Stimulated activated CD8-positive, alpha-beta memory T cell treated with anti-CD3 and anti-CD28 coated beads, Interleukin-7, amount 100 ng/mL, for 48 hours (primary cell): ENCODE measurements around the gene ATCAY.
"Not testable (repeated sequence)": the region's sequence is repeated elsewhere in the genome, so short reads cannot be mapped to it uniquely, and the experiment has no call there.

Experiments used
- DNase-seq, 2 donors: peaks; one replicate each; pipeline ENCODE4 v3.0.0-alpha.2; 2020; ENCODE audit warnings: low read depth in 1 of 2; ENCODE audit errors: extremely low read depth in 1 of 2

Gene ATCAY

GRCh38 chr19:3852614-3853254 is 27.8 kb upstream of the ATCAY start:
- DNase-seq, result no peak

- no peak for DNase-seq
Measured at GRCh38 chr19:3855320-3855719, 25.2 kb upstream of the ATCAY start.

DNA sequence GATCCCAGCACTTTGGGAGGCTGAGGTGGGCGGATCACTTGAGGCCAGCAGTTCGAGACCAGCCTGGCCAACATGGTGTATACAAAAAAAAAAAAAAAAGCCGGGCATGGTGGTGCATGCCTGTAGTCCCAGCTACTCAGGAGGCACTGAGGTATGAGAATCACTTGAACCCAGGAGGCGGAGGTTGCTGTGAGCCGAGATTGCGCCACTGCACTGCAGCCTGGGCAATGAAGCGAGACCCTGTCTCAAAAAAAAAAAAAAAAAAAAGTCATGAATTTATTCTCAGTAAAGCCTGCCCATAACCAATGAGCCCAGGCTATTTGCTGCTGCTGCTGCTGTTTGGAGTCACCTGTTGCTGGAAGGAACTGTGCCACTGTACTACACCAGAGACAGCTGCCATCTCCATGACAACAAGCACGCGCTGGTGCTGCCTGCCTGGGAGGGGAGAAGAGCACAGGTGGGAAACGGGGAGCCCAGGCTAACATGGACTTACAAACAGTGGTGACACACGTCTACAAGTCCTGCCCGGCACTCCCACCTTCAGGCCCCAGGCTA is 23.0 kb upstream of the ATCAY start:
- DNase-seq, result no peak

DNA sequence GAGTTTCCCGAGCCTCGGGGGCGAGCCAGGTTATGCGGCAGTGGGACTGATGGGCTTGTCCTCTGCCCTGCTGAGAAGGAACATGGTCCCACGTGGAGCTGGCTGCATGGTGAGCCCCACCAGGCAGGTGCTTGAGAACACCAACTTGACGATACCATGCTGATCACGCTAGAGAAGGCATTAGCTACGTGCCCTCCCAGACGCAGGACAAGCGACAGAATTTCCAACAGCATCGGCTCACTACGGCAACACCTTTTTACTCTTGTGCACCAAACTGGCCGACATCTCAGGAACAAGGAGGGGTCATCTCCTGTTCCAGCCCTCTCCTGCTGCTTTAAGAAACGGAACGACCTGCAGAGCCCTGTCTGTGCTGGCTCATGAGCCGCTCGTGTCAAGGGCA is 20.0 kb upstream of the ATCAY start:
- DNase-seq, result no peak

- DNase-seq, result no peak
Measured at GRCh38 chr19:3862826-3863500, 17.5 kb upstream of the ATCAY start.

DNA sequence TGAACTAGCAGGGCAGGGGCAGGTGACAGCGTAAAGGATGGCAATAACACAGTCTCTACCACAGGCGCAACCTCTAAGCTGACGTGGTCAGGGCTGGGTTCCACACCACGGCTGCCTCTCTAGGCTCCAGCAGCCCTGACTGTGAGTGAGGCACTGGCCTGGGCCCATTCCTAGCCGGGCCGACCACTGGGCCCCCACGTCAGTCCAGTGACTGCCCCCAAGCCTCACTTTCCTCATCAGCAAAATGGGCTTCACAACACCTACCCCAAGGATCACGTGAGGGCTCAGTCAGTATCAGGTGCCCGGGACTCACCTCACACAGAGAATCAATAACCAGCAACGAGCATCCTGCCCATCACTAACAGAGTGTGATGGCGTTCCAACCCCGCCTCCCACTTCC is 16.8 kb upstream of the ATCAY start:
- DNase-seq, result no peak

- DNase-seq, result no peak
Measured at GRCh38 chr19:3866910-3867638, 13.4 kb upstream of the ATCAY start.

DNA sequence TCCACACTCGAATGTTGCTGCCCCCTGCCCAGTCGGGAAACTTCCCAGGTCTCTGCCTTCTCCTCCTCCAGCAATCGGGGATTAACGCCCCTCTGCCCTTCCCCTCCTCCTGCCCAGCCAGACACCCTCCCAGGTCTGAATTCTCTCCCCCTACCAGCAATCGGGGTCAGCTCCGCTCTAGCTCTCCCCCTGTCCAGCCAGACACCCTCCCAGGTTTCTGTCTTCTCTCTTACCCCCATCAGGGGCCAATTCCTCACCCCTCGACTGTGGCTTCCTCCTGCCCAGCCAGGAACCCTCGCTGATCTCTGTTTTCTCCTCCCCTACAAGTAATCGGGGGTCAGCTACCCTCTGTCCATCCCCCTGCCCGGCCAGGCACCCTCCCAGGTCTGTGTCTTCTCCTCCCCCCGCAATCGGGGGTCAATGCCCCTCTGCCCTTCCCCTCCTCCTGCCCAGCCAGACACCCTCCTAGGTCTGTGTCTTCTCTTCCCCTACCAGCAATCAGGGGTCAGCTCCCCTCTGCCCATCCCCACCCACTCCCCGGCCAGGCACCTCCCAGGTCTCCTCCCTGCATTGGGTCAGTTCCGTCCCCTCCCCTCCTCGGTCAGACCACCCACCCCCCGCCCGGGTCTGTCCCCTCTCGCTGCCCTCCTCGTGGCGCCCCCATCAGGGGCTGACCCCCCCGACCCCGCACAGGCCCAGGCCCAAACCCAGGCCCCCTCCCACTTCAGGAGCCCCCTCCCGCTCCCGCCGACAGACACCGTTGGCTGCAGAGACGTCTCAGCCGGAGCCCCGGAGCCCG is 12.3 kb upstream of the ATCAY start:
- DNase-seq, result no peak

DNA sequence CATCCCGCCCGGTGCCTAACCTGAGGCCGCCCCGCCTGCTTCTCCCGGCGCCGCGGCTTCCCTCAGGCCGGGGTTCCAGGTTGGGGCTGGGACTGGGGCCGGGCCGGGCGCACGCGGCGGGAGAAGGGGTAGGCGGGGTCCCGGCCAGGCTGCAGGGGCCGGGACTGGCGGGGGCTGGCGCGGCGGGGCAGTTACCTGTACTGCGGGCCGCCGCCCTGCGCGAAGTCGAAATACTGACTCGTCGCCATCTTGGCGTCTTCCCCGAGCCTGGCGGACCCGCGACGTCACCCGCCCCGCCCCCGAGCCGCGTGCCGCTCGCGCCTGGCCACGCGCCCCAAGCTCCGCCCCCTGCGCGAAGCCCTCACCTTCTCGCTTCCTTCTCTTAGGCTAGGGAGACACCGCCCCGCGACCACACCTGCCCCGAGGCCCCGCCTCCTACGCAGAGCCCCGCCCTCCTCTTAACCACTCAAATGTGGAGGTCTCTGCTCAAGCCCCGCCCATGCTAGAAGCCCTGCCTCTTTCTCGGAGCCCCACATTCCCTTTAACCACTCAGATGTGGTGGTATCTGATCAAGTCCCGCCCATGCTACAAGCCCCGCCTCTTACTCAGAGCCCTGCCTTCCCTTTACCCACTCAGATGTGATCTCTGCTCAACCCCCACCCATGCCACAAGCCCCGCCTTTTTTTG is 11.6 kb upstream of the ATCAY start, which contains the start of gene ZFR2:
TSS of gene ZFR2 (minus strand) at position 269 of the 687 bp plus-strand sequence. CDS start at position 248, 21 bp downstream.
- DNase-seq, result no peak

- no peak for DNase-seq
Measured at GRCh38 chr19:3873151-3873550, 7.3 kb upstream of the ATCAY start.

DNA sequence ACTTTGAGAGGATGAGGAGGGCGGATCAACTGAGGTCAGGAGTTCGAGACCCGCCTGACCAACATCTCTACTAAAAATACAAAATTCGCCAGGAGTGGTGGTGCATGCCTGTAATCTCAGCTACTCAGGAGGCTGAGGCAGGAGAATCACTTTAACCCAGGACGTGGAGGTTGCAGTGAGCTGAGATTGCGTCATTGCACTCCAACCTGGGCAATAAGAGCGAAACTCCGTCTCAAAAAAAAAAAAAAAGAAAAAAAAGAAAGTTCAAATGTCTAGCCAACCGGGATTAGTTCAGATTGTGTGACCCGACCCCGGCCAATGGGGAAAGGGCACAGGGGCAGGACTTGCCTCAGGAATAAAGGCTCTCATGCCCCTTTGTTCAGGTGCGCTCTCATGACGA is 5.8 kb upstream of the ATCAY start:
- DNase-seq, result not testable (repeated sequence)

DNA sequence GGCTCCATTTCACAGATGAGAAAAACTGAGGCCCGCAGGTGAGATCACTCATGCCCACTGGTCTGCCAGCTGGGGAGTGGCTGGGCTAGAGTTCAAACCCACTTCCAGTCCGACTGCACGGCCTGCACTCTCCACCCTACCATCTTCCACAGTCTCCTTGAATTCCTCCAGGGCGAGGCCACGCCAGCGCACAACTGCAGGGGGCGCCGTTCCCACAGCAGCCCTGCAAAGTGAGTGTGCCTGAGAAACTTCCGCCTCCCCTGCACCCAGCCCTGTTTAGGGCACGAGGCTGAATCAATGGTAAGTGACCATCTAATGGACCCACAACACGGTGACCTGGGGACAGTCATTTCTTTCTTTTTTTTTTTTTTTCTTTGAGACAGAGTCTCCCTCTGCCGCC is 829 bp upstream of the ATCAY start:
- no peak for DNase-seq

- DNase-seq, result no peak
Measured at GRCh38 chr19:3881272-3882040, 971 bp downstream of the ATCAY start.

DNA sequence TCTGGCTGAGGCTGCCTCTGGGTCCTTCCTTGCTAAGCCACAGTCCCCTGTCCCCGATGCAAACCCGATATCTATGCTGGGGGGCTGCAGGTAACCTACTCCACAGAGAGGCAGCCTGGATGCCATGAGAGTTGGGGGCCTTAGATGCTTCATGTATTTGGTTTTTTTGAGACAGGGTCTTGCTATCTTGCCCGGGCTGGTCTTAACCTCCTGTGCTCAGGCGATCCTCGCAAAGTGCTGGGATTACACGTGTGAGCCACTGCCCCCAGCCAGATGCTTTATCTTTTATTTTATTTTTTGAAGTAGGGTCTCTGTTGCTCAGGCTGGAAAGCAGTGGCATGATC is 1.5 kb downstream of the ATCAY start:
- DNase-seq, result no peak

GRCh38 chr19:3890591-3890990 is 10.1 kb downstream of the ATCAY start:
- no peak for DNase-seq

DNA sequence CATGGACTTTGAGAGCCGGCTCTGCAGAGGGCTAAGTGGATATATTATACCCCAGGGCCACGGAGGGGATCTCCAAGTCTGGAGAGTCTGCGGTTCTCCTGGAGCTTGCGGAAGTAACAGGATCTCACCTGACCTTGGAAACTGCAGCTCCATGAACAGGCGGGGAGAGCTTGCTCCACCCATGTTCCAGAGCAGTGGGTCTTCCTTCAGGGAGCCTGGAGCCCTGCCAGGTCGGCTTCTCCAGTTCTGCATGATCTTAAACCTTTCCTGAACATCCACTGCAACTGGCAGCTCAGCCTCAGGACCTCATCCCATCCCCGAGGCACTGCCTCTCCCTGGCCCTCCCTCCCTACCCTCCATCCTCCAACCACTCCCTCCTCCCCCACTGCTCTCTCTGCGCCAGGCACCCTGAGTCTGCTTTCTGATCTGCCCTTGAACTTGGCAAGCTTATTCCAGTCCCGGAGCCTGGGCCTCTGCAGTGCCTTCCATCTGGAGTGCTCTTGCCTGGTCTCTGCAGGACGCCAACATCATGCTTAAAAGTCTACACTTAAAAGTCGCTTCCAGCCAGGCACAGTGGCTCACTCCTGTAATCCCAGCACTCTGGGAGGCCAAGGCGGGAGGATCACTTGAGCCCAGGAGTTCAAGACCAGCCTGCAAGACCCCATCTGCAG is 13.2 kb downstream of the ATCAY start:
- no peak for DNase-seq

GRCh38 chr19:3894959-3895358 is 14.5 kb downstream of the ATCAY start:
- not testable (repeated sequence) for DNase-seq

GRCh38 chr19:3895788-3896187 is 15.3 kb downstream of the ATCAY start:
- DNase-seq, result no peak

DNA sequence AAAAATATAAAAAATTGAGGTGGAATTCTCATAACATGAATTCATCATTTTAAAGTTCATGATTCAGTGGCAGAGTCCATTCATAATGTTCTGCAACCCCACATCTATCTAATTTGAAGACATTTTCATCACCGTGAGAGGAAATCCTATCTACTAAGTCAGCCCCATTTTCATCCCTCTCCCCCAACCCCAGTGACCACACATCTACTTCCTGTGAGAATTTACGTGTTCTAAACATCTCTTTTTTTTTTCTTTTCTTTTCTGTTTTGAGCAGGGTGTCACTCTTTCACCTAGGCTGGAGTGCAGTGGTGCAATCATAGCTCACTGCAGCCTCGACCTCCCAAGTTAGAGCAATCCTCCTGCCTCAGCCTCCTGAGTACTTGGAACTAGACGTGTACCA is 17.5 kb downstream of the ATCAY start:
- no peak for DNase-seq
